Islet of Langerhans (tissue), 1 donor: ENCODE measurements around the gene AFF2.
"Not testable (repeated sequence)": the region's sequence is repeated elsewhere in the genome, so short reads cannot be mapped to it uniquely, and the experiment has no call there.

Source experiments
- FAIRE-seq: peaks from one replicate; lab custom pipeline; 2011; peaks lifted over from hg19 to GRCh38; lab: Jason Lieb, UNC

AFF2 gene

GRCh38 chrX:148865277-148866210 is 365.1 kb downstream of the AFF2 start:
- FAIRE-seq: no peak

- FAIRE-seq: no peak
These were observed 367.2 kb downstream of the AFF2 start for GRCh38 chrX:148867596-148867995.

- FAIRE-seq: no peak
These were observed 371.2 kb downstream of the AFF2 start for GRCh38 chrX:148871422-148872160.

- FAIRE-seq: no peak
These were observed 371.7 kb downstream of the AFF2 start for GRCh38 chrX:148872161-148872535.

GRCh38 chrX:148872881-148873280 is 372.5 kb downstream of the AFF2 start:
- no peak for FAIRE-seq

- FAIRE-seq: no peak
These were observed 374.3 kb downstream of the AFF2 start for GRCh38 chrX:148874636-148875246.

GRCh38 chrX:148878371-148878770 is 378.0 kb downstream of the AFF2 start:
- no peak for FAIRE-seq

GRCh38 chrX:148885203-148885602 is 384.8 kb downstream of the AFF2 start:
- no peak for FAIRE-seq

- no peak for FAIRE-seq
These were observed 393.0 kb downstream of the AFF2 start for GRCh38 chrX:148893395-148893794.

GRCh38 chrX:148902581-148902980 is 402.2 kb downstream of the AFF2 start:
- no peak for FAIRE-seq

GRCh38 chrX:148903176-148903575 is 402.8 kb downstream of the AFF2 start:
- FAIRE-seq: no peak

- FAIRE-seq: no peak
These were observed 404.1 kb downstream of the AFF2 start for GRCh38 chrX:148904421-148905111.

- no peak for FAIRE-seq
These were observed 405.0 kb downstream of the AFF2 start for GRCh38 chrX:148905400-148905799.

GRCh38 chrX:148906628-148907027 is 406.2 kb downstream of the AFF2 start:
- FAIRE-seq: not testable (repeated sequence)

GRCh38 chrX:148909758-148910157 is 409.3 kb downstream of the AFF2 start:
- FAIRE-seq: no peak

- no peak for FAIRE-seq
These were observed 413.6 kb downstream of the AFF2 start for GRCh38 chrX:148913971-148914370.

- FAIRE-seq: no peak
These were observed 414.4 kb downstream of the AFF2 start for GRCh38 chrX:148914783-148915182.

- FAIRE-seq: no peak
These were observed 415.1 kb downstream of the AFF2 start for GRCh38 chrX:148915474-148915873.

GRCh38 chrX:148917441-148917840 is 417.0 kb downstream of the AFF2 start:
- FAIRE-seq: no peak

GRCh38 chrX:148923631-148924030 is 423.2 kb downstream of the AFF2 start:
- FAIRE-seq: no peak

GRCh38 chrX:148926371-148926770 is 426.0 kb downstream of the AFF2 start:
- FAIRE-seq: no peak

- no peak for FAIRE-seq
These were observed 428.4 kb downstream of the AFF2 start for GRCh38 chrX:148928811-148929210.
